GM23248 (cell line): ENCODE results near the gene HIVEP3. TPM values are rescaled to one million over a fixed set of nuclear protein-coding genes. Genes with fewer than 3 reads are reported as not detected.

Experiments used
- DNase-seq: peaks from one replicate; pipeline ENCODE4 v3.0.0-alpha.2; 2015
- H2AFZ ChIP-seq: fragments of 200-600 bp; sonication (generic); 2 replicates; pipeline ENCODE4 v1.6.1; 2016; ENCODE audit warnings: antibody characterized with exemption
- H3F3A ChIP-seq: fragments of 200-600 bp; sonication (generic); 2 replicates; pipeline ENCODE4 v1.6.1; 2016; ENCODE audit warnings: mild to moderate bottlenecking, antibody characterized with exemption, mixed run types; ENCODE audit not compliant: insufficient read depth
- H3K27ac ChIP-seq: fragments of 200-600 bp; sonication (generic); 2 replicates; pipeline ENCODE4 v1.5.1; 2016; ENCODE audit warnings: mild to moderate bottlenecking
- H3K27me3 ChIP-seq: fragments of 200-600 bp; sonication (generic); replicated peaks from 2 replicates; pipeline ENCODE4 v1.6.1; 2016; ENCODE audit warnings: mild to moderate bottlenecking; ENCODE audit not compliant: insufficient read depth
- H3K36me3 ChIP-seq: fragments of 200-600 bp; sonication (generic); 2 replicates; pipeline ENCODE4 v1.6.1; 2016; ENCODE audit warnings: low read depth, mild to moderate bottlenecking
- H3K4me1 ChIP-seq: fragments of 200-600 bp; sonication (generic); 2 replicates; pipeline ENCODE4 v1.6.1; 2016; ENCODE audit warnings: mild to moderate bottlenecking; ENCODE audit not compliant: insufficient read depth
- H3K4me2 ChIP-seq: fragments of 200-600 bp; sonication (generic); one replicate; pipeline ENCODE4 v1.6.1; 2016; ENCODE audit warnings: mild to moderate bottlenecking; ENCODE audit not compliant: unreplicated experiment
- H3K4me3 ChIP-seq: fragments of 200-600 bp; sonication (generic); 2 replicates; pipeline ENCODE4 v1.5.1; 2016; ENCODE audit warnings: mild to moderate bottlenecking
- H3K79me2 ChIP-seq: fragments of 200-600 bp; sonication (generic); 2 replicates; pipeline ENCODE4 v1.6.1; 2016; ENCODE audit warnings: mild to moderate bottlenecking; ENCODE audit not compliant: insufficient read depth
- H3K9ac ChIP-seq: fragments of 200-600 bp; sonication (generic); 2 replicates; pipeline ENCODE4 v1.6.1; 2016; ENCODE audit warnings: mild to moderate bottlenecking
- H3K9me2 ChIP-seq: fragments of 200-600 bp; sonication (generic); 2 replicates; pipeline ENCODE4 v1.6.1; 2016; ENCODE audit warnings: mixed run types, mild to moderate bottlenecking, moderate library complexity; ENCODE audit not compliant: insufficient read depth
- H3K9me3 ChIP-seq: fragments of 200-600 bp; sonication (generic); one replicate; pipeline ENCODE4 v1.6.1; 2017; ENCODE audit warnings: low read depth
- H4K20me1 ChIP-seq: fragments of 200-600 bp; sonication (generic); 2 replicates; pipeline ENCODE4 v1.6.0; 2016; ENCODE audit not compliant: insufficient read depth
- EZH2 ChIP-seq: fragments of 200-600 bp; sonication (generic); IDR thresholded peaks from 2 replicates; pipeline ENCODE4 v1.6.1; 2018; ENCODE audit warnings: antibody characterized with exemption, mild to moderate bottlenecking; ENCODE audit not compliant: insufficient read depth, poor library complexity, severe bottlenecking
- EZH2phosphoT487 ChIP-seq: fragments of 200-600 bp; sonication (generic); IDR thresholded peaks from 2 replicates; pipeline ENCODE4 v1.6.1; 2018; ENCODE audit warnings: antibody characterized with exemption, moderate library complexity, mild to moderate bottlenecking, low read depth; ENCODE audit not compliant: insufficient read depth
- WGBS, 2 experiments: methylation state at CpG; one replicate each; pipeline ENCODE4 v1.1.6; 2015 to 2017; ENCODE audit warnings: low lambda C conversion rate in 2 of 2, low coverage in 1 of 2; ENCODE audit errors: missing lambda C conversion rate in 2 of 2; 5-methylcytosine and 5-hydroxymethylcytosine counted together
- in situ Hi-C: fragments of 300-500 bp; cut with MboI; formaldehyde crosslinking; loops from 2 replicates; pipeline ENCODE4 v1.15.0; 2020
- polyA plus RNA-seq: library from polyadenylated mRNA; unstranded; fragments of >200 nt; fragmentation: Nextera tagmentation; extraction: Ambion mirVana; gene quantifications from 2 replicates; pipeline ENCODE4 v1.2.1, GENCODE V29; 2016
- total RNA-seq: library from RNA; depleted of rRNA; stranded (reverse); fragments of >200 nt; shearing (Covaris generic); gene quantifications from 2 replicates; pipeline ENCODE4 v1.2.3, GENCODE V29; 2014

Gene HIVEP3
- total and polyA plus RNA-seq, 2 experiments from 2014 or later: 1.7 to 7.2 TPM

GRCh38 chr1:41902664-41903063 is 16.1 kb downstream of the HIVEP3 start:
- in situ Hi-C loops: no loop called here
- no peaks in the 10 kb centered on the region for H3K27me3 ChIP-seq

GRCh38 chr1:41902159-41902577 is 16.6 kb downstream of the HIVEP3 start:
- Histone ChIP-seq H3K27ac (peak overlapping the region; percentile 56), H3K9me2 (no peaks in the 10 kb centered on the region), H4K20me1 (no peaks in the 10 kb centered on the region), H3K79me2 (no peaks in the 10 kb centered on the region), H3K4me1 (peaks cover 49% of the 10 kb centered on the region), H3F3A (peaks cover 9% of the 10 kb centered on the region; the same call in 1 of the 2 replicates), H3K9me3 (no peaks in the 10 kb centered on the region), H3K4me3 (peak overlapping the region; percentile 48), H3K4me2 (peak overlapping the region; percentile 71), H2AFZ (peak overlapping the region; percentile 27; the same call in 1 of the 2 replicates), H3K27me3 (no peaks in the 10 kb centered on the region), H3K36me3 (no peaks in the 10 kb centered on the region), H3K9ac (no peak overlapping the region)
- in situ Hi-C loops: no loop called here
- DNase-seq: peak; percentile 76
- TF ChIP-seq EZH2phosphoT487: no peak
- TF ChIP-seq EZH2: no peak
- WGBS, 2 experiments: 4 to 17% methylated on average over 3 of the region's 3 CpGs

More at GRCh38 chr1:41902664-41903063, 16.1 kb downstream of the HIVEP3 start:
- no peaks in the 10 kb centered on the region for H3K79me2 ChIP-seq
- H3K9ac ChIP-seq: no peak overlapping the region
- no peaks in the 10 kb centered on the region for H3K9me3 ChIP-seq
- no peaks in the 10 kb centered on the region for H3K9me2 ChIP-seq
- H2AFZ ChIP-seq: no peak overlapping the region
- H3K27ac ChIP-seq: no peak overlapping the region
- WGBS, 2 experiments: 85 to 86% methylated on average over 9 of the region's 9 CpGs
- no peaks in the 10 kb centered on the region for H4K20me1 ChIP-seq
- DNase-seq: no peak
- peak overlapping the region; percentile 65 for H3K4me2 ChIP-seq
- H3K4me1 ChIP-seq: peaks cover 49% of the 10 kb centered on the region
- no peak overlapping the region for H3K4me3 ChIP-seq
- H3F3A ChIP-seq: peaks cover 9% of the 10 kb centered on the region; the same call in 1 of the 2 replicates
- TF ChIP-seq EZH2: no peak
- no peak for TF ChIP-seq EZH2phosphoT487
- H3K36me3 ChIP-seq: no peaks in the 10 kb centered on the region

DNA sequence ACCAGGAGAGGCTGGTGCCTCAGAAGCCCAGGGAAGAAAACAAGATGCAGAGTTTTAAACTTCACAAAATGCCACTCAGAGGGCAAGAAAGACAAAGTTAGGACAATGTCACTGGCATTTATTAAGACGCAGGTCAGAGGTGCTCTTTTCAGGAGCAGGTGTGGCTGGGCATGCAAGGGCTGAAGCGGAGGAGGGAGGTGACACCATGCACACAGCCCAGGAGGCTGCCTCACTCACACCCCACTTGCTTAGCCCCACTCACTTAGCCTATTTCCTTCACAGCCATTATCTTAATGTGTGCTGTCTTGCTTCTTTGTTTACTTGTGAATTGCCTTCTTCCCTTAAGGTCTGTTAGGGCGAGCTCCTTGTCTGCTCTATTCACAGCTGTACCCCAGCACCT is 17.2 kb downstream of the HIVEP3 start:
- peak overlapping the region; percentile 27 for H2AFZ ChIP-seq
- no peak overlapping the region for H3K9ac ChIP-seq
- H3K9me3 ChIP-seq: no peaks in the 10 kb centered on the region
- H3K4me2 ChIP-seq: peak overlapping the region; percentile 71
- H3K79me2 ChIP-seq: no peaks in the 10 kb centered on the region
- no peaks in the 10 kb centered on the region for H3K27me3 ChIP-seq
- H3K27ac ChIP-seq: peak overlapping the region; percentile 56
- peaks cover 9% of the 10 kb centered on the region; the same call in 1 of the 2 replicates for H3F3A ChIP-seq
- no peaks in the 10 kb centered on the region for H3K9me2 ChIP-seq
- TF ChIP-seq EZH2phosphoT487: no peak
- no peaks in the 10 kb centered on the region for H4K20me1 ChIP-seq
- no peaks in the 10 kb centered on the region for H3K36me3 ChIP-seq
- in situ Hi-C loops: no loop called here
- DNase-seq: no peak
- H3K4me1 ChIP-seq: peaks cover 49% of the 10 kb centered on the region
- peak overlapping the region; percentile 48 for H3K4me3 ChIP-seq
- WGBS, 2 experiments: 85 to 100% methylated on average over 3 of the region's 3 CpGs

DNA sequence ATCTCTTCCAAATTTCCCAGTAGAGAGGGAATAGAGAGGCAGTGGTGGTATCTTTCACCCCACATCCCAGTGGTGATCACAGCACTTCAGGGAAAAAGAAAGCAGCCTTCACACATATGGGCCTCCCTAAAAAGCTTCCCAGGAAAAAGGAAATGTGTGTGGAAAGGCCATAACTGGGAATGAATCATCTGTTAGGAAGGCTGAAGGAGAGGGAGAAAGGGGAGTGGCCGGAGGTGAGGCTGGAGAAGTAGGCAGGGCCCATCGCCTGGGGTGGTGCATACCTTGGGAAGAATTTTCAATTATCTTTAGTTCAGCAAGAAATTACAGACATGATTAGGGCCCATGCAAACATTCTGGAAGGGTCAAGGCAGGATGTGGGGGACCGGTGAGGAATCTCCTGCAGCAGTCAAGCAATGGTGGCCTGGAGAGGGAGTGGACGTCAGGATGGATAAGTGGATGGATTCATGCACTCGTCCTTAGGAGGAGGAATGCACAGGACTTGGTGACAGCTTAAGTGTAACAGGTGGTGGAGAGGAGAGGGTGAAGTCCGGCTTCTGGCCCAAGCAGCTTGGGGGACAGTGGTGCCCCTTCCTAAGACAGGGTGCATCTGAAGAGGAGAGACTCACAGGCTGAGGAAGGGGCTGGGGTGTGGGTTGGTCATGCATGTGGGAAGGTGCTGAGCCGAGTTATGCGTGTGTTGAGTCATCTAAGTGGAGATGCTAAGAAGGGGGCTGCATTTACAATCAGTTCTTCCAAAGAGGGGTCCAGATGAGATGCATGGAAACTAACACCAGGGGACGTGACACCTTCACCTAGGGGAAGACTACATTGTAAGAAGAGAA is 17.9 kb downstream of the HIVEP3 start:
- no peak overlapping the region for H2AFZ ChIP-seq
- H3K79me2 ChIP-seq: no peaks in the 10 kb centered on the region
- H3K4me1 ChIP-seq: peaks cover 49% of the 10 kb centered on the region
- DNase-seq: peak; percentile 60
- H3K9me2 ChIP-seq: no peaks in the 10 kb centered on the region
- TF ChIP-seq EZH2phosphoT487 (no peak), EZH2 (no peak)
- no peaks in the 10 kb centered on the region for H4K20me1 ChIP-seq
- in situ Hi-C loops: no loop called here
- no peaks in the 10 kb centered on the region for H3K9me3 ChIP-seq
- H3K4me3 ChIP-seq: no peak overlapping the region
- no peaks in the 10 kb centered on the region for H3K27me3 ChIP-seq
- no peak overlapping the region for H3K27ac ChIP-seq
- H3F3A ChIP-seq: peaks cover 9% of the 10 kb centered on the region; the same call in 1 of the 2 replicates
- peak overlapping the region; percentile 71 for H3K4me2 ChIP-seq
- no peak overlapping the region for H3K9ac ChIP-seq
- WGBS, 2 experiments: 72 to 78% methylated on average over 9 of the region's 9 CpGs
- H3K36me3 ChIP-seq: no peaks in the 10 kb centered on the region
